DND-41 (cell line): ENCODE measurements around the gene APOA5.
"Not testable (repeated sequence)": the region's sequence is repeated elsewhere in the genome, so short reads cannot be mapped to it uniquely, and the experiment has no call there.

ENCODE experiments used
- ATAC-seq: fragments of 200-7000 bp; cut with Tn5 transposase; 3 replicates; pipeline ENCODE4 v1.9.1; 2021; ENCODE audit warnings: low read depth; ENCODE audit not compliant: insufficient read depth
- DNase-seq: peaks from one replicate; pipeline ENCODE4 v3.0.0-alpha.2; 2020
- H2AFZ ChIP-seq: 2 replicates; pipeline ENCODE4 v1.6.0; 2012; ENCODE audit warnings: low read depth, low read length
- H3K27ac ChIP-seq: 2 replicates; pipeline ENCODE4 v1.5.1; 2012; ENCODE audit warnings: low read length, inconsistent platforms
- H3K27me3 ChIP-seq: fragments of 200-600 bp; sonication (generic); 2 replicates; pipeline ENCODE4 v1.6.0; 2012; ENCODE audit warnings: low read length, mild to moderate bottlenecking, inconsistent platforms; ENCODE audit not compliant: insufficient read depth, poor library complexity
- H3K36me3 ChIP-seq: 2 replicates; pipeline ENCODE4 v1.5.1; 2012; ENCODE audit warnings: low read length, inconsistent platforms; ENCODE audit not compliant: insufficient read depth
- H3K4me1 ChIP-seq: 2 replicates; pipeline ENCODE4 v1.5.1; 2012; ENCODE audit warnings: mild to moderate bottlenecking, low read length; ENCODE audit not compliant: insufficient read depth
- H3K4me2 ChIP-seq: 2 replicates; pipeline ENCODE4 v1.6.0; 2012; ENCODE audit warnings: mild to moderate bottlenecking, moderate library complexity, low read length, inconsistent platforms; ENCODE audit not compliant: insufficient read depth
- H3K4me3 ChIP-seq, 2 experiments: fragments of 200-600 bp in 1 of 2; shearing (Covaris generic) in 1 of 2; 2 replicates each; pipeline ENCODE4 v1.5.1; 2012 to 2016; ENCODE audit warnings: inconsistent platforms in 2 of 2, low read length in 2 of 2, mild to moderate bottlenecking in 2 of 2, low read depth in 1 of 2, moderate library complexity in 1 of 2
- H3K79me2 ChIP-seq: 2 replicates; pipeline ENCODE4 v1.6.0; 2012; ENCODE audit warnings: low read length, inconsistent platforms; ENCODE audit not compliant: insufficient read depth
- H3K9ac ChIP-seq: 2 replicates; pipeline ENCODE4 v1.6.0; 2012; ENCODE audit warnings: low read depth, mild to moderate bottlenecking, inconsistent platforms, low read length, moderate library complexity
- H3K9me3 ChIP-seq: 2 replicates; pipeline ENCODE4 v1.5.1; 2012; ENCODE audit warnings: low read length, moderate library complexity, mild to moderate bottlenecking, inconsistent platforms; ENCODE audit not compliant: insufficient read depth, severe bottlenecking
- H4K20me1 ChIP-seq: 2 replicates; pipeline ENCODE4 v1.6.0; 2012; ENCODE audit warnings: low read length; ENCODE audit not compliant: insufficient read depth
- EZH2 ChIP-seq: IDR thresholded peaks from 3 replicates; pipeline ENCODE4 v1.6.1; 2012; ENCODE audit warnings: borderline replicate concordance, low read depth, mild to moderate bottlenecking, moderate library complexity, low read length, inconsistent platforms; ENCODE audit not compliant: severe bottlenecking
- TF ChIP-seq, protein P1 (sequence below): IDR thresholded peaks from 2 replicates; pipeline ENCODE4 v1.5.1; 2012; ENCODE audit warnings: borderline replicate concordance, low read length, moderate library complexity, mild to moderate bottlenecking; ENCODE audit not compliant: poor library complexity, severe bottlenecking; ENCODE audit errors: extremely low read depth

Gene APOA5

DNA sequence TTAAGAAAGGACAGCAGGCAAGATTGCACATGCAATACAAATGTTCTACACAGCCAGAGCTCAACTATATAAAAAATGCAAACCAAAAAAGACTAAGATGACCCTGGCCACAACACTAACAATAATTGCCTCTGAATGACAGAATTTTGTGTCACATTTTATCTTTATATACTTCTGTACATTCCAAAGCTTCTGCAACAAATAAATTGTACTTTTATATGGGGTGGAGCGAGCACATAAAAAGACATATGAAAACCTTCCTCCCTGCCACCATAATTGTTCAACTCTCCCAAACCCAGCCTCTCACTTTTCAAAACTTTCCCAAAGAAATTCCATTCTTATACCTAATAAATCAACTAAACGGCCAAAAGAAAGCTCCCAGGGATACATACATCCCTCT, 29.5 kb downstream of the APOA5 start:
- no peak for ATAC-seq
- DNase-seq, result no peak
- peaks cover 99% of the 10 kb centered on the region for H3K36me3 ChIP-seq
- no peaks in the 10 kb centered on the region for H3K4me1 ChIP-seq
- H3K27me3 ChIP-seq, result no peaks in the 10 kb centered on the region
- H2AFZ ChIP-seq, result no peak overlapping the region
- H3K27ac ChIP-seq, result no peak overlapping the region
- peaks cover 18% of the 10 kb centered on the region; the same call in 1 of the 2 replicates for H3K79me2 ChIP-seq
- H4K20me1 ChIP-seq, result peaks cover 6% of the 10 kb centered on the region; the same call in 1 of the 2 replicates
- H3K9ac ChIP-seq, result no peak overlapping the region
- no peak overlapping the region for H3K4me2 ChIP-seq
- no peaks in the 10 kb centered on the region for H3K9me3 ChIP-seq
- no peak overlapping the region for H3K4me3 ChIP-seq
- no peak for TF ChIP-seq EZH2
- TF ChIP-seq, protein P1, sequence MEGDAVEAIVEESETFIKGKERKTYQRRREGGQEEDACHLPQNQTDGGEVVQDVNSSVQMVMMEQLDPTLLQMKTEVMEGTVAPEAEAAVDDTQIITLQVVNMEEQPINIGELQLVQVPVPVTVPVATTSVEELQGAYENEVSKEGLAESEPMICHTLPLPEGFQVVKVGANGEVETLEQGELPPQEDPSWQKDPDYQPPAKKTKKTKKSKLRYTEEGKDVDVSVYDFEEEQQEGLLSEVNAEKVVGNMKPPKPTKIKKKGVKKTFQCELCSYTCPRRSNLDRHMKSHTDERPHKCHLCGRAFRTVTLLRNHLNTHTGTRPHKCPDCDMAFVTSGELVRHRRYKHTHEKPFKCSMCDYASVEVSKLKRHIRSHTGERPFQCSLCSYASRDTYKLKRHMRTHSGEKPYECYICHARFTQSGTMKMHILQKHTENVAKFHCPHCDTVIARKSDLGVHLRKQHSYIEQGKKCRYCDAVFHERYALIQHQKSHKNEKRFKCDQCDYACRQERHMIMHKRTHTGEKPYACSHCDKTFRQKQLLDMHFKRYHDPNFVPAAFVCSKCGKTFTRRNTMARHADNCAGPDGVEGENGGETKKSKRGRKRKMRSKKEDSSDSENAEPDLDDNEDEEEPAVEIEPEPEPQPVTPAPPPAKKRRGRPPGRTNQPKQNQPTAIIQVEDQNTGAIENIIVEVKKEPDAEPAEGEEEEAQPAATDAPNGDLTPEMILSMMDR, result no peak

DNA sequence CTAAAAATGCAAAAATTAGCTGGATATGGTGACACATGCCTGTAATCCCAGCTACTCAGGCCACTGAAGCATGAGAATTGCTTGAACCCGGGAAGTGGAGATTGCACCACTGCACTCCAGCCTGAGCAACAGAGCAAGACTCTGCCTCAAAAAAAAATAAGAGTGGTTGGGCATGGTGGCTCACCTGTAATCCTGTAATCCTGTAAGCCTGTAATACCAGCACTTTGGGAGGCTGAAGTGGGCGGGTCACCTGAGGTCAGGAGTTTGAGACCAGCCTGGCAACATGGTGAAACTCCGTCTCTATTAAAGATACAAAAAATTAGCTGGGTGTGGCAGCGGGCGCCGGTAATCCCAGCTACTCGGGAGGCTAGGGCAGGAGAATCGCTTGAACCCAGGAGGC, 35.6 kb downstream of the APOA5 start:
- not testable (repeated sequence) for H4K20me1 ChIP-seq, H3K4me1 ChIP-seq, H3K79me2 ChIP-seq, H2AFZ ChIP-seq, H3K27ac ChIP-seq, DNase-seq, H3K27me3 ChIP-seq, H3K9me3 ChIP-seq, H3K4me2 ChIP-seq, H3K4me3 ChIP-seq, H3K9ac ChIP-seq, ATAC-seq
- H3K36me3 ChIP-seq, result peaks cover 95% of the 10 kb centered on the region

DNA sequence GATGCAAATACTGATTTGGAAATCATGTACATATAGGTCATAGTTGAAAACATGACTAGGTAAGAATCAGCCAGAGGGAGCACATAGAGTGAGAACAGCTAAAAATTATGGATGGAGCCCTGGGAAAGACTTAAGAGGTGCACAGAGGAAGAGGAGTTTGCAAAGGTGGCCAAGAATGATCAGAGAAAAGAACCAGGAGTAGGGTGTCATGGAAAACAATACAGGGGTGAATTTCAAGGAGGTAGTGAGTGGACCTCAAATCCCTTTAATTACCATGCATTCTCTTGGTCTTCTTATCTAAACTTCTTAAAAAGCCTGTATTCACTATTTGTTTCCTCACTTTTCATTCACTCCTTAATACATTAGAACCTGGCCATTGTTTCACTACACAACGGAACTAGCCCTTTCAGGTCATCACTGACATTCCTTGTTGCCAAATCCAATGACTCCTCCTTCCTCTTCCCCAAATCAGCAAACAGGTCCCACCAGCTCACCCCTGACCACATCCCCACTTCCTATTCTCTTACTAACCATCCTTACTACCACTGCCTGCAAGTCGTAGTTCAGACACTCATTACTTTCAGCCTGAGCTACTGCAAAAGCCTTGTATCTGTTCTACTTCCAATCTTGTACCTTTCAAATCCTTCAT, 41.5 kb downstream of the APOA5 start:
- H4K20me1 ChIP-seq, result peaks cover 3% of the 10 kb centered on the region; the same call in 1 of the 2 replicates
- no peaks in the 10 kb centered on the region; the same call in 1 of the 2 replicates for H3K79me2 ChIP-seq
- TF ChIP-seq EZH2, result no peak
- TF ChIP-seq, protein P1, result no peak
- no peaks in the 10 kb centered on the region for H3K4me1 ChIP-seq
- DNase-seq, result no peak
- no peak overlapping the region for H3K4me3 ChIP-seq
- no peak for ATAC-seq
- peaks cover 88% of the 10 kb centered on the region for H3K36me3 ChIP-seq
- H3K4me2 ChIP-seq, result no peak overlapping the region
- no peaks in the 10 kb centered on the region for H3K9me3 ChIP-seq
- H2AFZ ChIP-seq, result no peak overlapping the region
- H3K27ac ChIP-seq, result no peak overlapping the region
- H3K27me3 ChIP-seq, result no peaks in the 10 kb centered on the region
- no peak overlapping the region for H3K9ac ChIP-seq

DNA sequence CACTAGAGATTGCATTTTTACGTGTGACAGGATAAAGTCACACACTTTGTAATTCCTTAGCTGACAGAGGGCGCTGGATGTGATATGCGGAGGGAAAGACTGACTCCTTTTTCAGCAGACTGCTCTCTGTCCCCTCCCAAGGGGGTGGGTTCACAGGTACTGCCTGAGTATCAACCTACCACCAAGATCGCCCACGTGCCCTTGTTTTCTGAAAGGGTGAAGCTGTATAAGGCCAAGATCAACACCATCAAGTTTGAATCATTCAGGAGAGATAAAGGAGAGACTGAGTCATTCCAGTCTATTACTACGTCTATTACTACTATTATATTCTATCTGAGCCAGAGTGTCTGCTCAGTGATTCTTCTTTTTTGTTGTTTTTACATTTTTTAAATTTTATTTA, 49.6 kb downstream of the APOA5 start:
- no peak overlapping the region for H3K9ac ChIP-seq
- H3K36me3 ChIP-seq, result peaks cover 11% of the 10 kb centered on the region
- no peaks in the 10 kb centered on the region for H3K79me2 ChIP-seq
- H3K4me3 ChIP-seq, result no peak overlapping the region
- TF ChIP-seq EZH2, result no peak
- TF ChIP-seq, protein P1, result no peak
- DNase-seq (no peak), ATAC-seq (no peak)
- H4K20me1 ChIP-seq, result no peaks in the 10 kb centered on the region
- H3K27ac ChIP-seq, result no peak overlapping the region
- no peaks in the 10 kb centered on the region for H3K9me3 ChIP-seq
- H3K4me1 ChIP-seq, result no peaks in the 10 kb centered on the region
- no peaks in the 10 kb centered on the region for H3K27me3 ChIP-seq
- H3K4me2 ChIP-seq, result no peak overlapping the region
- H2AFZ ChIP-seq, result no peak overlapping the region
